MM.1S (cell line): ENCODE results near the gene ADSS1.

Source experiments
- EZH2 ChIP-seq: fragments of 300-600 bp; sonication (generic); optimal IDR thresholded peaks from 2 replicates; pipeline ENCODE3; 2017; ENCODE audit warnings: low read depth, mild to moderate bottlenecking, antibody characterized with exemption, low read length, mixed read lengths
- EZH2phosphoT487 ChIP-seq: fragments of 300-600 bp; sonication (generic); IDR thresholded peaks from 2 replicates; pipeline ENCODE4 v1.6.1; 2018; ENCODE audit warnings: antibody characterized with exemption, low read length
- TF ChIP-seq, protein P1 (sequence below): fragments of 300-600 bp; sonication (generic); IDR thresholded peaks from 2 replicates; pipeline ENCODE4 v1.5.1; 2016; ENCODE audit warnings: antibody characterized with exemption, low read length, mixed read lengths

DNA sequence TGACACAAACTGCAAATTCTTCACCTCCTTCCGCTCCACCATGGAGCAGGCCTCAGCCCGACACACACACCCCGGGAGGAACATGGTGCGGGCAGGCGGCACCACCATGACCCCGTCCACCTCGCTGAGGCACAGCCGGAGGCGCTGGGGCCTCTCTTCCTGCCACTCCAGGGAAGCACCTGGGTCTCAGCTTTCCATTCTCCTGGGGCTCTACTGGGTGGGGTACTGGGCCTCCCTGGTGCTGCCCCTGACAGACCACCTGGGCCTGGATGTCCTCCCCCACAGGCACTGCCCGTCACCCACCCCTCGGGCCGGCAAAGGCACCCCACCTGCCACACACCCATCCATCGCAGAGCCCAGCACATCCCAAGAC lies 61.7 kb downstream of the ADSS1 start:
- TF ChIP-seq, protein P1, sequence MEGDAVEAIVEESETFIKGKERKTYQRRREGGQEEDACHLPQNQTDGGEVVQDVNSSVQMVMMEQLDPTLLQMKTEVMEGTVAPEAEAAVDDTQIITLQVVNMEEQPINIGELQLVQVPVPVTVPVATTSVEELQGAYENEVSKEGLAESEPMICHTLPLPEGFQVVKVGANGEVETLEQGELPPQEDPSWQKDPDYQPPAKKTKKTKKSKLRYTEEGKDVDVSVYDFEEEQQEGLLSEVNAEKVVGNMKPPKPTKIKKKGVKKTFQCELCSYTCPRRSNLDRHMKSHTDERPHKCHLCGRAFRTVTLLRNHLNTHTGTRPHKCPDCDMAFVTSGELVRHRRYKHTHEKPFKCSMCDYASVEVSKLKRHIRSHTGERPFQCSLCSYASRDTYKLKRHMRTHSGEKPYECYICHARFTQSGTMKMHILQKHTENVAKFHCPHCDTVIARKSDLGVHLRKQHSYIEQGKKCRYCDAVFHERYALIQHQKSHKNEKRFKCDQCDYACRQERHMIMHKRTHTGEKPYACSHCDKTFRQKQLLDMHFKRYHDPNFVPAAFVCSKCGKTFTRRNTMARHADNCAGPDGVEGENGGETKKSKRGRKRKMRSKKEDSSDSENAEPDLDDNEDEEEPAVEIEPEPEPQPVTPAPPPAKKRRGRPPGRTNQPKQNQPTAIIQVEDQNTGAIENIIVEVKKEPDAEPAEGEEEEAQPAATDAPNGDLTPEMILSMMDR, result no peak
- no peak for TF ChIP-seq EZH2phosphoT487
- no peak for TF ChIP-seq EZH2
